Activated T-helper 1 cell treated with anti-CD3 and anti-CD28 coated beads, Interleukin-2, amount 50 U/mL, for 16 hours (primary cell): ENCODE data around the gene SLC22A9.

Source experiments
- DNase-seq, 2 donors: peaks; one replicate each; pipeline ENCODE4 v3.0.0-alpha.2; 2020; ENCODE audit warnings: low read depth in 1 of 2, low spot score in 1 of 2

SLC22A9 gene

DNA sequence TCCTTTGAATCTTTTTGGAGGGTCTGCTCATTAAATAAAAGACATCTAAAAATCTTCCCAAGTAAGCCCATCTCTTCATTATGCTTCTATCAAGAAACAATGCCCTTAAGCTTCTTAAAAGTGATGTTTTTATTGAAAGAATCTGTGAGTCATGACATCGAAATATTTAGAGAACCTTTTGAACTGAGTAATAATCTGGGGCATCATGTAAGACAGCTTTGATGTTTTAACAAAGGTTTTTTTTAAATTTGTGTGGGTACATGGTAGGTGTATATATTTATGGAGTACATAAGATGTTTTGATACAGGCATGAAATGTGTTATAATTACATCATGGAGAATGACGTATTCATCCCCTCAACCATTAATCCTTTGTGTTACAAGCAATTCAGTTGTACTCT, 74.6 kb downstream of the SLC22A9 start:
- no peak for DNase-seq

DNA sequence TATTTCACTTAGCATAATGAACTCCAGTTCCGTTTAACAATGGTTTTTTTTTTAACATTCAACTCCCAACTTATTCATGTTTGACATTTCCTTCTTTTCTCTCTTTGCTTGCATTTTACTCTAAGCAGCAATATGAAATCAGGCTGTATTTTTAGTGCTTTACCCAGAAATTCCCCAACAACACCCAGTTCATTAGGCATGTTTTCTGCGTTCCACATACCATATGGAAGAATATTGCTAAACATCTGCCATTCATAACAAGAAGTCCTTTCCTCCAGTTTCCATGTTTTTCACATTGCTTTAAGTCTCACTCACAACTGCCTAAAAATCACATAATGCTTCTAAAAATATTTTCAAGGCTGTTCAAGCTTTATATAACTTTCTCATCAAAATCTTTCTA, 75.5 kb downstream of the SLC22A9 start:
- DNase-seq: no peak

DNA sequence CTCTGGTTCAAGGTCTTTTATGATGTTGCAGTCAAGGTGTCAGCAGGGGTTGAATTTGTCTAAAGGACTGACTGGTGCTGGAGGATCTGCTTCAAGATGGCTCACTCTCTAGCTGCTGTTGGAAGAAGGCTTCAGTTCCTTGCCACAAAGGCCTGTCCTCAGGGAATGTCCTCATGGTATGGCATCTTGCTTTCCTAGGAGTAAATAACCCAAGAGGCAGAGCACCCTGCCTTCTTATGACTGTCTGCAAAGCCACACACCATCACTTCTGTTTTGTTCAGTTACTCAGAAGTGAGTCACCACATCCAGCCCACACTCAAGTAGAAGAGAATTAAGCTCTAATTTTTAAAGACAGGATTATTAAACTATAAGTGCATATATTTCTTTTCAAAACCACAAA, 76.1 kb downstream of the SLC22A9 start:
- no peak for DNase-seq

DNA sequence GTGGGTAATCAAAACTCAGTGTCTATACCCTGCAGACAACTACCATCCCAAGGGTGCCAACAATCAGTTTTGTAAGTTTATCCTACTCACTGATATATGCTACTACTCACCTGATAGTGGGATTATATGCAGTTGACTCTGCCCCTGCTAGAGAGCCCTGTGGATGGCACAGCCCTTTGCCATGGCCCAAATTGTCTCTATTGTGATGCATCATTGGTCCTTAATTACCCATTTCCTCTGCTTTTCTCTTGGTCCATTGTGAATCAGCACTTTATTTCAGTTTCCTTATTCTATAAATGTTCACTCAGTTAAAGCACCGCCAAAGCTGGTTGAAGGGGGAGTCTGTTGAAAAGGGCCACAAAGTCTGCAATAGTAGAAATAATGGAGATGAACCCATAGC, 79.1 kb downstream of the SLC22A9 start:
- DNase-seq: no peak

DNA sequence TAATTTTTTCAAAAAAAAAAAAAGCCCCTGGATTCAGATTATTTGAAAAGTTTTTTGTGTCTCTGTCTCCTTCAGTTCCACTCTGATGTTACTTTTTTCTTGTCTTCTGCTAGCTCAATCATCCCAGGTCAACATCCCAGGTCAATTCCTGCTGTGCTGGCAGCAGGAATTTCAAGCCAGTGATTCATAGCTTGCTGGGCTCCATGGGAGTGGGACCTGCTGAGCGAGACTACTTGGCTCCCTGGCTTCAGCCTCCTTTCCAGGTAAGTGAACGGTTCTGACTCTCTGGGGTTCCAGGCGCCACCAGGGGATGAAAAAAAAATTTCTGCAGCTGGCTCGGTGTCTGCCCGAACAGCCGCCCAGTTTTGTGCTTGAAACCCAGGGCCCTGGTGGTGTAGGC, 90.0 kb downstream of the SLC22A9 start:
- DNase-seq: no peak
